Measurements from ENCODE around the gene MLLT3. TPM values are rescaled to one million over a fixed set of nuclear protein-coding genes. Genes with fewer than 3 reads are reported as not detected.

The MLLT3 gene
- total and polyA plus RNA-seq, 2 of the 8 experiments (the other 6 are each of a cell fraction or from before 2014, with no cell fraction given) = 5.9 to 9.6 TPM

DNA sequence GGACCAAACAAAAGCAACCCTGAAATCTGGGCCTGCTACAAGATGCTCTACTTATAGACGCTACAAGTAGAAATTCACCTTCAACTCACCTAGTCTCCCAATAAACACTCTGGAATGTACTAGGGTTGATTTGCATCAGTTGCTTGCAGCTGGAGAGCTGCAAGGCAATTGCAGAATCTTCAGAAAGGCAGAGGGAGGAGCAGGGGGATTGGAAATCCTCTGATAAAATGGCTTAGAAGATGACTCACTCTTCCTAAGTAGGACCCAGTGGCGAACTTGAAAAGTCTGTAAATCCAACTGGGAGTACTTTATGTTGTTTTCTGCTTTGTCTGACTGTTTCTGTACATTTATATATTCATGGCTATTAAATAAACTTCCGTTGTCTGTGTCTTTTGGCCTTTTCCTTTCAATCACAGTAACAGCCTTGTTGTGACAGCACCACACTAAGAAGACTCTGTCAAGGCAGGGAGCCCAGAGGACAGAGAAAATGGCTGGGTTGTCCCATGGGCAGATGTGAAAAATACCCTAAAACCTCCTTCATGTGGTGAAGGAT lies 14.7 kb upstream of the MLLT3 start (continued):
- no peak for TF ChIP-seq CHD7 (IDR thresholded peaks at IDR 0.05; ENCODE audit: insufficient replicate concordance, low read length)
- TF ChIP-seq EP300 (IDR thresholded peaks at IDR 0.05; ENCODE audit: borderline replicate concordance in 1 of 2, low read depth in 2 of 2, low read length in 2 of 2) = no peak
- TF ChIP-seq TEAD4 (IDR thresholded peaks at IDR 0.05; ENCODE audit: low read depth, low read length) = no peak
- no peak for TF ChIP-seq CTBP2 (IDR thresholded peaks at IDR 0.05; ENCODE audit: borderline replicate concordance, insufficient read depth, insufficient read length, low read length)
- no peak for TF ChIP-seq USF2 (IDR thresholded peaks at IDR 0.05; ENCODE audit: low read length)
- TF ChIP-seq SIX5 (IDR thresholded peaks at IDR 0.05; ENCODE audit: low read depth, low read length) = no peak
- no peak for TF ChIP-seq CREB1 (IDR thresholded peaks at IDR 0.05)
- no peak for TF ChIP-seq RAD21 (IDR thresholded peaks at IDR 0.05 in 1 of 2, conservative IDR thresholded peaks at IDR 0.05 in 1 of 2; ENCODE audit: low read depth in 2 of 2, low read length in 2 of 2)
- no peak for TF ChIP-seq MAFK (IDR thresholded peaks at IDR 0.05; ENCODE audit: low read depth, low read length)
- no peak for TF ChIP-seq SP4 (IDR thresholded peaks at IDR 0.05; ENCODE audit: low read length)

Measured in H1 (cell line).